ENCODE measurements around the gene WWP2.
"Not testable (repeated sequence)": the region's sequence is repeated elsewhere in the genome, so short reads cannot be mapped to it uniquely, and the experiment has no call there.

WWP2 gene

GRCh38 chr16:69747115-69747514 lies 15.0 kb upstream of the WWP2 start:
- DNase-seq = no peak

GRCh38 chr16:69748694-69749345 lies 13.3 kb upstream of the WWP2 start:
- no peak for DNase-seq

- no peak for DNase-seq
Observed at GRCh38 chr16:69754143-69754468, 8.0 kb upstream of the WWP2 start.

GRCh38 chr16:69754469-69755310 lies 7.4 kb upstream of the WWP2 start, which contains the start of gene NOB1:
NOB1 (minus strand) TSS chr16:69754926; CDS start chr16:69754910, 16 bp downstream.
- DNase-seq = peak; percentile 99

- no peak for DNase-seq
Observed at GRCh38 chr16:69756705-69757104, 5.4 kb upstream of the WWP2 start.

GRCh38 chr16:69757375-69757774 lies 4.8 kb upstream of the WWP2 start:
- not testable (repeated sequence) for DNase-seq

- peak; percentile 42 for DNase-seq
Observed at GRCh38 chr16:69762814-69763598, 874 bp downstream of the WWP2 start.

GRCh38 chr16:69763599-69763942 lies 1.4 kb downstream of the WWP2 start:
- DNase-seq = no peak

- no peak for DNase-seq
Observed at GRCh38 chr16:69767459-69768229, 5.5 kb downstream of the WWP2 start.

GRCh38 chr16:69768666-69769065 lies 6.5 kb downstream of the WWP2 start:
- DNase-seq = no peak

- no peak for DNase-seq
Observed at GRCh38 chr16:69769404-69769803, 7.3 kb downstream of the WWP2 start.

GRCh38 chr16:69771651-69771967 lies 9.5 kb downstream of the WWP2 start:
- DNase-seq = no peak

GRCh38 chr16:69773260-69773947 lies 11.3 kb downstream of the WWP2 start:
- DNase-seq = no peak

- DNase-seq = peak; percentile 50
Observed at GRCh38 chr16:69775563-69775962, 13.4 kb downstream of the WWP2 start.

GRCh38 chr16:69779724-69780123 lies 17.6 kb downstream of the WWP2 start:
- DNase-seq = no peak

GRCh38 chr16:69781118-69781517 lies 19.0 kb downstream of the WWP2 start:
- DNase-seq = no peak

GRCh38 chr16:69784586-69784985 lies 22.5 kb downstream of the WWP2 start:
- no peak for DNase-seq

- DNase-seq = no peak
Observed at GRCh38 chr16:69787883-69788282, 25.8 kb downstream of the WWP2 start.

GRCh38 chr16:69791391-69791847 lies 29.3 kb downstream of the WWP2 start:
- not testable (repeated sequence) for DNase-seq

- DNase-seq = no peak
Observed at GRCh38 chr16:69793526-69793925, 31.4 kb downstream of the WWP2 start.

GRCh38 chr16:69794486-69794885 lies 32.4 kb downstream of the WWP2 start:
- no peak for DNase-seq

Data from suppressor macrophage treated with lipopolysaccharide for 4 hours (primary cell).